ENCODE results near the gene RFTN2.

Gene RFTN2

GRCh38 chr2:197604117-197604860 lies 71.1 kb downstream of the RFTN2 start (continued):
- TF ChIP-seq, protein P1, sequence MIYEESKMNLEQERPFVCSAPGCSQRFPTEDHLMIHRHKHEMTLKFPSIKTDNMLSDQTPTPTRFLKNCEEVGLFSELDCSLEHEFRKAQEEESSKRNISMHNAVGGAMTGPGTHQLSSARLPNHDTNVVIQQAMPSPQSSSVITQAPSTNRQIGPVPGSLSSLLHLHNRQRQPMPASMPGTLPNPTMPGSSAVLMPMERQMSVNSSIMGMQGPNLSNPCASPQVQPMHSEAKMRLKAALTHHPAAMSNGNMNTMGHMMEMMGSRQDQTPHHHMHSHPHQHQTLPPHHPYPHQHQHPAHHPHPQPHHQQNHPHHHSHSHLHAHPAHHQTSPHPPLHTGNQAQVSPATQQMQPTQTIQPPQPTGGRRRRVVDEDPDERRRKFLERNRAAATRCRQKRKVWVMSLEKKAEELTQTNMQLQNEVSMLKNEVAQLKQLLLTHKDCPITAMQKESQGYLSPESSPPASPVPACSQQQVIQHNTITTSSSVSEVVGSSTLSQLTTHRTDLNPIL (CRISPR knock-in tag; IDR thresholded peaks at IDR 0.05; ENCODE audit: low read depth), result no peak
- TF ChIP-seq, protein P2, sequence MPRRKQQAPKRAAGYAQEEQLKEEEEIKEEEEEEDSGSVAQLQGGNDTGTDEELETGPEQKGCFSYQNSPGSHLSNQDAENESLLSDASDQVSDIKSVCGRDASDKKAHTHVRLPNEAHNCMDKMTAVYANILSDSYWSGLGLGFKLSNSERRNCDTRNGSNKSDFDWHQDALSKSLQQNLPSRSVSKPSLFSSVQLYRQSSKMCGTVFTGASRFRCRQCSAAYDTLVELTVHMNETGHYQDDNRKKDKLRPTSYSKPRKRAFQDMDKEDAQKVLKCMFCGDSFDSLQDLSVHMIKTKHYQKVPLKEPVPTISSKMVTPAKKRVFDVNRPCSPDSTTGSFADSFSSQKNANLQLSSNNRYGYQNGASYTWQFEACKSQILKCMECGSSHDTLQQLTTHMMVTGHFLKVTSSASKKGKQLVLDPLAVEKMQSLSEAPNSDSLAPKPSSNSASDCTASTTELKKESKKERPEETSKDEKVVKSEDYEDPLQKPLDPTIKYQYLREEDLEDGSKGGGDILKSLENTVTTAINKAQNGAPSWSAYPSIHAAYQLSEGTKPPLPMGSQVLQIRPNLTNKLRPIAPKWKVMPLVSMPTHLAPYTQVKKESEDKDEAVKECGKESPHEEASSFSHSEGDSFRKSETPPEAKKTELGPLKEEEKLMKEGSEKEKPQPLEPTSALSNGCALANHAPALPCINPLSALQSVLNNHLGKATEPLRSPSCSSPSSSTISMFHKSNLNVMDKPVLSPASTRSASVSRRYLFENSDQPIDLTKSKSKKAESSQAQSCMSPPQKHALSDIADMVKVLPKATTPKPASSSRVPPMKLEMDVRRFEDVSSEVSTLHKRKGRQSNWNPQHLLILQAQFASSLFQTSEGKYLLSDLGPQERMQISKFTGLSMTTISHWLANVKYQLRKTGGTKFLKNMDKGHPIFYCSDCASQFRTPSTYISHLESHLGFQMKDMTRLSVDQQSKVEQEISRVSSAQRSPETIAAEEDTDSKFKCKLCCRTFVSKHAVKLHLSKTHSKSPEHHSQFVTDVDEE (CRISPR knock-in tag; IDR thresholded peaks at IDR 0.05), result no peak
- TF ChIP-seq PPARA (CRISPR knock-in tag; IDR thresholded peaks at IDR 0.05; ENCODE audit: borderline replicate concordance) (no peak), ZNF8 (CRISPR knock-in tag; IDR thresholded peaks at IDR 0.05) (no peak), CSDC2 (CRISPR knock-in tag; IDR thresholded peaks at IDR 0.05) (no peak), RARB (CRISPR knock-in tag; IDR thresholded peaks at IDR 0.05) (no peak)

DNA sequence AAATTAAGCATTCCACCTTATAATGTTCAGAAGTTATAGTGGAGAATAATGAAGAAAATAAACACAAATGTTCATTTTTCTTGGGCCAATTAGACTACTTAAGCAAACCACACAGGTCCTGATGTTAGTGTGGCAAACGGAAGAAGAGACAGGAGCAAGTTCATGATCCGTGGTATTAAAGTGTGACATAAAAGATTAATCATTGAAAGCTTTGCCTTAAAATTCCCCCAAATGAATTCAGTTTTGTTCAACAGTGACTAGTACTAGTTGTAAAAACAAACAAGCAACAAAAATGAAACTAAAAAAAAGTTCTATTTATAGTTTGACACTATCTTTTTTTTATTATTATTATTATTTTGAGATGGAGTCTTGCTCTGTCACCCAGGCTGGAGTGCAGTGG lies 73.7 kb downstream of the RFTN2 start:
- no peak for ATAC-seq
- TF ChIP-seq ZNF8 (CRISPR knock-in tag; IDR thresholded peaks at IDR 0.05) (no peak), ISL1 (CRISPR knock-in tag; IDR thresholded peaks at IDR 0.05) (no peak), CSDC2 (CRISPR knock-in tag; IDR thresholded peaks at IDR 0.05) (no peak)

- TF ChIP-seq, protein P1 (CRISPR knock-in tag; IDR thresholded peaks at IDR 0.05; ENCODE audit: low read depth), result no peak
- TF ChIP-seq ZFP30 (CRISPR knock-in tag; IDR thresholded peaks at IDR 0.05) (no peak), ZC3H10 (CRISPR knock-in tag; IDR thresholded peaks at IDR 0.05) (no peak), CSRNP3 (CRISPR knock-in tag; IDR thresholded peaks at IDR 0.05) (no peak), PPARA (CRISPR knock-in tag; IDR thresholded peaks at IDR 0.05; ENCODE audit: borderline replicate concordance) (no peak)
Measured at GRCh38 chr2:197600306-197600705, 75.1 kb downstream of the RFTN2 start.

GRCh38 chr2:197599285-197599965 lies 76.0 kb downstream of the RFTN2 start:
- TF ChIP-seq SNAI2 (CRISPR knock-in tag; IDR thresholded peaks at IDR 0.05) (no peak), ESRRG (CRISPR knock-in tag; IDR thresholded peaks at IDR 0.05) (no peak), TCF4 (CRISPR knock-in tag; IDR thresholded peaks at IDR 0.05; ENCODE audit: borderline replicate concordance) (no peak), OSR1 (CRISPR knock-in tag; IDR thresholded peaks at IDR 0.05) (no peak), ZFP30 (CRISPR knock-in tag; IDR thresholded peaks at IDR 0.05) (no peak), CSRNP3 (CRISPR knock-in tag; IDR thresholded peaks at IDR 0.05) (no peak), ARNTL (CRISPR knock-in tag; IDR thresholded peaks at IDR 0.05; ENCODE audit: borderline replicate concordance, low read depth) (no peak), CSDC2 (CRISPR knock-in tag; IDR thresholded peaks at IDR 0.05) (no peak), ZNF8 (CRISPR knock-in tag; IDR thresholded peaks at IDR 0.05) (no peak), ZNF565 (CRISPR knock-in tag; conservative IDR thresholded peaks at IDR 0.05; ENCODE audit: low read depth) (no peak), TOX (CRISPR knock-in tag; IDR thresholded peaks at IDR 0.05; ENCODE audit: borderline replicate concordance) (no peak), ZNF70 (CRISPR knock-in tag; IDR thresholded peaks at IDR 0.05) (no peak), ZFP3 (CRISPR knock-in tag; IDR thresholded peaks at IDR 0.05) (no peak), RARB (CRISPR knock-in tag; IDR thresholded peaks at IDR 0.05) (no peak), PATZ1 (CRISPR knock-in tag; IDR thresholded peaks at IDR 0.05; ENCODE audit: borderline replicate concordance) (no peak), GLIS3 (CRISPR knock-in tag; IDR thresholded peaks at IDR 0.05) (no peak), BACH2 (CRISPR knock-in tag; IDR thresholded peaks at IDR 0.05; ENCODE audit: borderline replicate concordance) (no peak), ZC3H10 (CRISPR knock-in tag; IDR thresholded peaks at IDR 0.05) (no peak), ISL1 (CRISPR knock-in tag; IDR thresholded peaks at IDR 0.05) (no peak)
- TF ChIP-seq, protein P1 (CRISPR knock-in tag; IDR thresholded peaks at IDR 0.05; ENCODE audit: low read depth), result no peak
- peak; percentile 85 for ATAC-seq

More at GRCh38 chr2:197600306-197600705, 75.1 kb downstream of the RFTN2 start:
- ATAC-seq, result no peak

Measured in SK-N-SH treated with all-trans-retinoic acid at 6 μM for 48 hours (cell line).